NCI-H69 (cell line): ENCODE data around the gene TMEM238.
"Not testable (repeated sequence)": the region's sequence is repeated elsewhere in the genome, so short reads cannot be mapped to it uniquely, and the experiment has no call there.

Experiments
- DNase-seq: peaks from one replicate; lab custom pipeline; 2025; lab: John Stamatoyannopoulos, UW

Gene TMEM238

DNA sequence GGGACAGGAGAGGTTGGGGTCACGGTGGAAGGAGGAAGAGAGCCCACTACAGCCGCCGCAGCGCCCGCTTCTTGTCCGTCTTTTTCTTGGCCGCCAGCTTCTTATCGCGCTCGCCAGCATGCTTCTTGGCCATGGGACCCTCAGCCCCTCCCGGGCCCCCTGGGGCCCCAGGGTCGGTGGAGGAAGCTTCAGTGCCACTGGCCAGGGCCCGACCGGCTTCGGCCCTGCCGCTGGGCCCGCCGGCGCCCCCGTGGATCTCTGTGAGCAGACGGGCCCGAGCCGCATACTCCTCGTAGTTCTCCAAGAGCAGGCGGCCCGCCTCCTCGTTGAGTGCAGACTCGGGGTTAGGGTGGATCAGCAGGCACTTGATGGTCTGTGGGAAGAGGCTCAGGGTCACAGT is 17.3 kb upstream of the TMEM238 start:
- DNase-seq = not testable (repeated sequence)

DNA sequence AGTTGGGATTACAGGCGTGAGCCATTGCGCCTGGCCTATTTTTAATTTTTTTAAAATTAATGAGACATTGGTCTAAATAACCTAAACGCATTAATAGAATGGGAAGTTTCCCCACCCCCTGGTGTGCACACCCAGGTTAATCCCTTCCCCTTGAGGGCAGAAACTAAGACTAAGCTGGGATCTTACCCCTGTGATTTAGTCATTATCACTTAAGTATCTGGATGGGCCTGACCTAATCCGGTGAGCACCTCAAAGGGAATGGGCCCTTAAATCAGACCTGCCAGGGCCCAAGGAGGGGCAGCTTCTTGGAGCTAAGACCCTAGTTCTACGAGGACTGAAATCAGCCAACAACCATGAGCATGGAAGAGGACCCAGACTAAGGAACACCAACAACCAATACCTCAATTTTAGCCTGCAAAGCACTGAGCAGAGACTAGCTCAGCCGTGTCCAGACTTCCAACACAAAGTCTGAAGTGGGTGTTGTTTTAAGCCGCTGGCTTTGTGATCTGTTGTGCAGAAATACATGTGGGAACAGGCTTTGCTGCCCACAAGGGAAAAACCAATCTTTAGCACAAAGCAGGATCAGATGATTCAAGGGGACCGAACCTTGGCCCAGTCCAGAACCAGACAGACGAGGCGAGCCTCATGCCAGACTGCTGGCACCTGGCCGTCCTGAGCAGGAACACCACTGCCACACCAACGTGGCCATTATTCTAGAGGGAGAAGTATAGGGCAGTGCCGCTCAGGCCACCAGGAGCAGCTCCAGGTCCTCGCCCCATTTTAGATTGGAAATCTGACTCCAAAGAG is 16.4 kb upstream of the TMEM238 start:
- DNase-seq = no peak

DNA sequence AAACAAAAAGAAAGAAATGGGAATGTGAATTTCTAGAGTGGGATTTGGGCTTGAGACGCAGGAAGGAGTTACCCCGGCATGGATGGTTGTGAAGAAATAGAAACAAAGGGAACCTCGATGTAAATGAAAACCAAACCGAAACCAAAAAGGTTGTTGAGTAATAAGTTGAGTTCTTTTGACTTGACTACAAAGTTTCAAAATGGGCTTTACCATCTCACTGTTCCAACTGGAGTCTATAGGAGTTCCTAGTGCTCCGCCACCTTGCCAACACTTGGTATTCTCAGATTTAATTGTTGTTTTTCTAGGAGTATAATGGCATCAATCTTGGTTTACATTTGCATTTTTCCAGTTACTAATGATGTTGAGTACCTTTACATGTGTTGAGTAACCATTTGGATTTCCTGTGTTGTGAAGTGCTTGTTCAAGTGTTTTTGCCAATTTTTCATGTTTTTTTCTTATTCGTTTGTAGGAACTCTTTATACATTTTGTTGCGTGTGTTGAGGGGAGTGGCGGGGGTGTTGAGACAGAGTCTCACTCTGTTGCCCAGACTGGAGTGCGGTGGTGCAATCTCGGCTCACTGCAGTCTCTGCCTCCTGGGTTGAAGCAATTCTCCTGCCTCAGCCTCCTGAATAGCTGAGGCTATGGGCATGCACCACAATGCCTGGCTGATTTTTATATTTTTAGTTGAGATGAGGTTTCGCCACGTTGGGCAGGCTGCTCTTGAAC is 14.3 kb upstream of the TMEM238 start:
- no peak for DNase-seq

DNA sequence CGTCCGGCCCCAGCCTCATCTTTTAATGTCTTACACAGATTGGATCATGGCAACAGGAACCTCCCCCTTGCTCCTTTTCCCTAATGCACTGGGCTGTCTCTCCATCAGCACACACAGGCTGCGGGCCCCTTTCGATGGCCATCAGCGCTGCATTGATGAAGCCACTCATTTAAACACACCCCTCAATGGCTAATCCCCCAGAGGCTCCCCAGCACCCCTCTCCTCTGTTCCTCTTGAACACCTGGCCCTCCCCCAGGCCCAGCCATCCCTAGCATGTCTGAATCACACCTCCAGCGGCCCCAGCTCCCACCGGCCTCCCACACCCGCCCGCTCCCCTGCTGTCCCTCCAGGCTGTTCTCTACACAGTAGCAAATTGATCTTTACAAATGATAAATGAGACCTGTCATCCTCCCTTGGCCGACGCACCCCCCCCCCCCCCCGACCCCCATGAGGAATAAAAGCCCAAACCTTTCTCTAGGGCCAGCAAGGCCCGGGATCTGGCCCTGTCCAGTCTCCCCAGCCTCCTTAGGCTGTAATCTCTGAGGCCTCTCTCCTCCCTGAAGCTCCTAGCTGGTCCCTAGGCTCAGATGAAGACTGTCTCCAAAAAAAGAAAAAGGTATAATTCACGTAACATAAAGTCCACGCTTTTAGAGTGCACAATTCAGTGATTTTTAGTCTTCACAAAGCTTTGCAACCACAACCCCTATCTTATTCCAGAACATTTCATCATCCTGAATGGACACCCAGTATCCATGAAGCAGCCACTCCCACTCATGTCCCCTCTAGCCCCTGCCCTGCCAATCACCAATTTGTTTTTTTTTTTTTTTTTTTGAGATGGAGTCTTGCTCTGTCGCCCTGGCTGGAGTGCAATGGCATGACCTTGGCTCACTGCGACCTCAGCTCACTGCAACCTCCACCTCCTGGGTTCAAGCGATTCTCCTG is 9.0 kb upstream of the TMEM238 start:
- peak; percentile 63 for DNase-seq

DNA sequence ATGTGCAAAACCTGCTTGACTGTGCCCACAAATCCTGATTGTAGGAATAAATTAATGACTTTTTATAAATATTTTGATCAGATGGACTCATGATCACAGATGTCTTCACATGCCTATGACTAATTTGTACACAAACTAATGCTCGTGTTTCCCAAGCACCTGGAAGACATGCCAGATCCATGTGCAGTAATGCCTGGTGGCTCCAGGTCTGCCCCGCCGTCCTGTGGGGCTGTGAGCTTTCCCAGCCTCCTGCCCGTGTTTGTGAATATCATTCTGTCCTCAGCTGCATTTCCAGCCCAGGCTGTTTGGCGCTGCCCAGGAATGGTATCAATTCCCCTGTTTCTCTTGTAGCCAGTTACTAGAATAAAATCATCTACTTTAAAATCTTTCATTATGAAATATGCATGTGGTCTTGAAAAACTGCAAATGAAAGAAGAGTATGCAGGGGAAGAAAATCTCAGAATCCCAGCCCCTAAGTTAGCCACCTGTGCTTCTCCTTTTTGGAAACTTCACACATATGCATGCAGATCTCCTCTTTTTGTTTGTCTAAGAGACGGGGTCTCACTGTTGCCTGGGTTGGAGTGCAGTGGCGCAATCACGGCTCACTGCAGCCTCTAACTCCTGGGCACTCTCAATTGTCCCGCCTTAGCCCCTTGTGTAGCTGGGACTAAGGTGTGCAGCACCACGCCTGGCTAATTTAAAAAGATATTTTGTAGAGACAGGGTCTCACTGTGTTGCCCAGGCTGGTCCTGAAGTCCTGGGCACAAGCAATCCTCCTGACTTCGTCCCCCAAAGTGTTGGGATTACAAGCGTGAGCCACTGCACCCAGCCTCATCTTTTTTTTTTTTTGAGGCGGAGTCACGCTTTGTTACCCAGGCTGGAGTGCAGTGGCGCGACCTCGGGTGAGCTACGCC is 7.9 kb upstream of the TMEM238 start:
- DNase-seq = no peak

DNA sequence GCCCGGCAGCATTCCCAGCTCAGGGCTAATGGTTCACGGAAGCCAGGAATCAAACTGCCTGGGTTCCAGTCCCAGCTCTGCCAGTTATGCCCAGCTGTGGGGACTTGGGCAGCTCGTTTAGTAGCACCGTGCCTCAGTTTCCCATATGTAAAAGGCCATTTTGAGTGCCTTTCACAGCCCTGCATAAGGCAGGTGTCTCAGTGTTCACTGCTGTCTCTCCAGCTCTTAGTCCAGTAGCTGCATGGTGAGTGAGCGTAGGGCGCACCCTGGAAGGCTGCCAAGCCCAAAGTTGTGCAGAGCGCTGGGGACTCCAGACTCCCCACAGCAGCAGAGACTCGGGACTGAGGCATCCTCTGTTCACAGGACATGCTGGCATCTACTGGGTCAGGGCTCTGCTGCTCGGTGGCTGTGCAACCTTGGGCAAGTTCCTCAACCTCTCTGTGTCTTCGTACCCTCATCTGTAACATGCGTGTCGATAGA is 7.1 kb upstream of the TMEM238 start:
- no peak for DNase-seq

DNA sequence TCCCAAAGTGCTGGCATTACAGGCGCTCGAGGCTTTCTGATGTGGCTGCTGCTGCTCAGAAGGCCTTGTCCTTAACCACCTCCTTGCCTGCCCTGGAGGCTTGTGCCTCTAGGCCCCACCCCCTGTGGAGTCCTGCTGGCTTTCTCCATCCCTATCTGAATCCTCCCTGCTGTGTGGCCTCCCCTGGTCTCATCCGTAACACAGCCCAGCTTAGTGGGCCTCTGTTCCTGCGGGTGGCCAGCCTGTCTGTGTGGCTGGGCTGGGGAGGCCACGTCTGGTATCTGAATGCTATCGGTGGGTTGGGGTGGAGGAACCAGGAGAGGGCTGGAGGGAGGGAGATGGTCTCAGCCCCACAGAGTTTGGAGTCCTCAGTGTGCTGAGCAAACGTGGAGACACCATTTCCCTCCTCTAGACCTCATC is 6.4 kb upstream of the TMEM238 start:
- peak; percentile 41 for DNase-seq

DNA sequence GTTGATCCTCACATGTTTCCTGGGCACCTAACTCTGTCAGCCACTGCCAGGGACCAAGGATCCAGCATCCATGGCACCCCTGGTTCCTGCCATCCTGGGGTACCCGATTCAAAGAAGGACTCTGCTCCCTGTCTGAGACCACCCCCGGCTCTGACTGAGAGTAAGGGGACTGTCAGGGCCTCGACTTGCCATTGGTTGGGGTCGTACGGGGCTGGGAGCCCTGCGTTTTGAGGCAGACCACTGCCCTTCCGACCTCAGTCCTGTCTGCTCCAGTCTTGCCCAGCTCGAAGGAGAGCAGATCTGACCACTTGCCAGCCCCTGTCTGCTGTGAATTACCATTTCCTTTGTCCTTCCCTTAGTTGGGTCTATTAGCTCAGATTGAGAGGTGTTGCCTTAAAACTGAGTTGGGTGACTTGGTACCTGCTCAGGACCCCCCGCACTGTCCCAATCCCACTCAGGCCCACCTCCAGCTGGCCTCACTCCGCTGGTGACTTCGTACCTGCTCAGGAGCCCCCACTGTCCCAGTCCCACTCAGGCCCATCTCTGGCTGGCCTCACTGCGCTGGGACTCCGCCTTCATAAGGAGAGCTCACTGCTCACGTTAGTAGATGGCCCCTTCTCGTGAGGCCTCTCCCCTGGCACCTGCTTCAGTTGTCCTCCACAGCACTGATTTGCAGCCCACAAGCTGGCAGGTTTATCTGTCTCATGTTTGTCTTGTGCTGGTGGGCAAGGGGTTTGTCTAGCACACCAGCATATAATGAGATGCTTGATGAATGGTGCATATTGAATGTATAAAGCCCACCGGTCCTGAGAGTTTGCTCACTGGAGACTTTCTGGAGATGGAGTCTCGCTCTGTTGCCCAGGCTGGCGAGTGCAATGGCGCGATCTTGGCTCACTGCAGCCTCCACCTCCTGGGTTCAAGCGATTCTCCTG is 5.6 kb upstream of the TMEM238 start:
- DNase-seq = no peak

DNA sequence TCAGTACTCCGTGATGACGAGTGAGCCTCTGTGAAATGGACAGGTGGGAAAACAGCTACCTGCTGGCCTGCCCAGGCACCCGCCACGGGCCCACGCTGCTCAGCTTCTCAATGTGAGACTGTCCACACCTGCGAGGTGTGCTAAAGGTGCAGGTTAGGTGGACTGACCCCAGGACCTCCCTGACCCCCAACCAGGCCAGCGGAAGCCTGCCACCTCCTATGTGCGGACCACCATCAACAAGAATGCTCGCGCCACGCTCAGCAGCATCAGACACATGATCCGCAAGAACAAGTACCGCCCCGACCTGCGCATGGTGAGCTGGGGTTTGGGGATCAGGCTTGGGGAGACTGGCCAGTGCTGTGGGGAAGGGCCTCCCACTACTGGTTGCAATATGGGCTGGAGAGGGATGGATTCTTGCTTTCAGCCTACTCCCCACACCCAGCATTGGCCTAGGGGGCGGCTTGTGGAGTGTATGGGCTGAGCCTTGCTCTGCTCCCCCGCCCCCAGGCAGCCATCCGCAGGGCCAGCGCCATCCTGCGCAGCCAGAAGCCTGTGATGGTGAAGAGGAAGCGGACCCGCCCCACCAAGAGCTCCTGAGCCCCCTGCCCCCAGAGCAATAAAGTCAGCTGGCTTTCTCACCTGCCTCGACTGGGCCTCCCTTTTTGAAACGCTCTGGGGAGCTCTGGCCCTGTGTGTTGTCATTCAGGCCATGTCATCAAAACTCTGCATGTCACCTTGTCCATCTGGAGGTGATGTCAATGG is 3.8 kb upstream of the TMEM238 start:
- no peak for DNase-seq

DNA sequence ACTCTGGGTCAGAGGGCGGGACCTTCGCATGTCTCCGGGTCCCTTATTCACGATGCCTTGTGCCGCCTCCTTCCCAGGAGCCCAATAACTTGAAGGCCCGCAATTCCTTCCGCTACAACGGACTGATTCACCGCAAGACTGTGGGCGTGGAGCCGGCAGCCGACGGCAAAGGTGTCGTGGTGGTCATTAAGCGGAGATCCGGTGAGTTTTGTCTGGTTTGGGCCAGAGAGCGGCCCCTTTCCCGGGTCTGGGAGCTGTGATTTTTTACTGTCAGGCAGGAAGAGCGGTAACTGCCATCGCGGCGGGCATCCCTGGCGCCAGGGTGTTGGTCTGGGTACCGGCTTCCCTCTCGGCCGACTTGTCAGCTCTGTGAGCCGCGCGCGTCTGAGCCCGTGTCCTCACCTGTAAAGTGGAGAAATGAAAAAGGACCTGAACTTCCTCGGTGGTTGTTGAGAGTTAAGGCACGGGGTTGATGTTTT is 2.4 kb upstream of the TMEM238 start:
- no peak for DNase-seq

DNA sequence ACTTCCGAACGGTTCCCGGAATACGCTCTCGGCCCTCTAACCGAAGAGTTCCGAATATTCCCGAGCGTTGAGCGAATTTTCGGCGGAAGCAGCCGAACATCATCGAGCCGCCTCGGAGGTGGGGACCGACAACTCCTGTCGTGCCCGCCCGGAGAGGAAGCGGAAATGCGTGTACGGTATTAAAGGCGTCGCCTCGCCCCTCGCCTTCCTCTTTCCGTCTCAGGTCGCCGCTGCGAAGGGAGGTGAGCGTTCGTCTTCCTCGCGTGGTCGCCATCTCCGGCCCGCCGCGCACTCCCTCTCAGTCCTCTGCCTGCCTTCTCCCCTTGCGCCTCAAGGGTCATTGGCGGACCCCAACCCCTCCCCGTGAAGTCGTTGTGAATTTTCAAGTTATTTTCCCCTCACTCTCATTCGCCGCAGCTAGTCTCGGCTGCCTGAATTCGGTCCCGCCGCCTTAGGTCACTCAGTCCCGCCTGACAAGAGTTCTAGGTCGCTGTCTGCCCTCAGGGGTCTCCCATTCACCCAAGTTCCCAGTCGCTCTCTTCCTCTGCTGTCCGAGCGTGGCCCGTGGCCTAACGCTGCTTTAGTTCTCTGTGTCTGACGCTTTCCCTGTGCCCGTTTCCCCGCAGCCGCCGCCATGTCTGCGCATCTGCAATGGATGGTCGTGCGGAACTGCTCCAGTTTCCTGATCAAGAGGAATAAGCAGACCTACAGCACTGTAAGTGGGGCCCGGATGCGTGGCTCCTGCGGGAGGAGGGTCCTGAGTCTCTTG is 1.8 kb upstream of the TMEM238 start, which contains the start of gene RPL28:
TSS of gene RPL28 (plus strand) at position 209 of the 769 bp plus-strand sequence. CDS start at position 635, 426 bp downstream.
- peak; percentile 99 for DNase-seq

DNA sequence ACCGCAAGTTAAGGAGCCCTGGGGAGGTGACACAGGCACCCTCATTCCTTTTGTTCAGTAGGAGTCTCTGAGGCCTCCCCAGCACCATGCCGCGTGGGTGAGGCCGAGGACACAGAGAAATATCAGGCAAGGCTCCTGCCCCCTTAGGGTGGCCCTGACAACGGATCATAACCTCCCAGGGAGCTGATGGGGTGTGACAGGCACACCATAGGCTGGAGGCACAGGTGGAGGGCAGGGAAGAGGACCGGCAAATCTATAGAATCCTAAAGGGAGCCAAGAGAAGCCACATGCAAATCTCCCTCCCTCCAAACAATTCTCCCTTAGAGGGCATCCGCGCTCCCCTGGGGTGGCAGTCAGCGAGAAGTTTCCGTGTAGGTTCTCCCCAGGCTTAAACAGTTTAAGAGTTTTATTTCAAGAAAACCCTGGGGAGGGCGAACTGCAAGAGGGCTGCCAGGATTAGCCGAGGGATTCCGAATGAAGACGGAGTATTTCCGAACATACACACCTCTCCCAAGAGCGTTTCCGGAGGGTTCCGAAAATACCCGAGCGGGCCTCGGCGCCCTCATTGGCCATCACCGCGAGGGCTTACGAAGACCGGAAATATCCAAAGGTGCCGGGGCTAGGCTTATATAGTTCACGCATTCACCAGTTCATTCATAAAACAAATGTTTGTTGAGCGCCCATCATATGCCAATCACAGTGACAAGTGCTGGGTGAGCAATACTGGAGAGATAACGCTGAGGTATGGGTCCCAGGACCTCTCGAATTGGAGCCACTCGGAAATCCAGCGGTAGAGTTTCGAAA is 1.0 kb upstream of the TMEM238 start:
- peak; percentile 98 for DNase-seq

DNA sequence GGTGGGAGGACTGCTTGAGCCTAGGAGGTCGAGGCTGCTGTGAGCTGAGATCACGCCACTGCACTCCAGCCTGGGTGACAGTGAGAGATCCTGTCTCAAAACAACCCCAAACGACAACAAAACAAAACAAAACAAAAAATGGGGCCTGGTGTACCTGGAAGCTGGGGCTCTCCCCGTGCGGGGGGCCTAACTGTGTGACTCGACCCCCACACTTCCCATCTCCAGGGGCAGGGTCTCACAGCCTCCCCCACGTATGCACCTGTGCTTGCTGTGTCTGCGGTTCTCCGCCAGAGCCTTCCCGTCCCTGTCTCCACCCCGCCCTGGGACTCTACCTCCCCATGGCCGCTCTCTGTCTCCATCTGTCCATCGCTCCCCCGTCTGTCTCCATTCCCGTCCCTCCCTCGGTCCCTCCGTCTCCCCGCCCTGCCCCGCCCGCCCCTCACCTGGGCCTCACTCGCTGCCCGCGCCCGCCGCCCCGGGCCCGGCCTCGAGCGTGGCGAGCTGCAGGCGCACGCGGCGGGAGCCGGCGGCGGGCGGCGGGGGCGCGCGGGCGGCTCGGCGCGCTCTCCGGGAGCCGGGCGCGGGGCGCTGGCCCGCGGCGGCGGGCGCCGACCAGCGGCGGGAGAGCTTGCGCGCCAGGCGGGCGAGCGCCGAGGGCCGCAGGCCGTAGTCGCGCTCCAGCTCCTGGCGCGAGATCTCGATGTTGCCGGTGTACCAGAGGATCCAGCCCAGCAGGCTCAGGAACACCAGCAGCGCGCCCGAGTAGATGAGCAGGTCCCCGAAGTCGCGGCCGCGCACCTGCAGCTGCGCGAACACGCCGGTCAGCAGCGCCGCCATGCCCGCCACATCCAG is 587 bp downstream of the TMEM238 start:
- peak; percentile 81 for DNase-seq

DNA sequence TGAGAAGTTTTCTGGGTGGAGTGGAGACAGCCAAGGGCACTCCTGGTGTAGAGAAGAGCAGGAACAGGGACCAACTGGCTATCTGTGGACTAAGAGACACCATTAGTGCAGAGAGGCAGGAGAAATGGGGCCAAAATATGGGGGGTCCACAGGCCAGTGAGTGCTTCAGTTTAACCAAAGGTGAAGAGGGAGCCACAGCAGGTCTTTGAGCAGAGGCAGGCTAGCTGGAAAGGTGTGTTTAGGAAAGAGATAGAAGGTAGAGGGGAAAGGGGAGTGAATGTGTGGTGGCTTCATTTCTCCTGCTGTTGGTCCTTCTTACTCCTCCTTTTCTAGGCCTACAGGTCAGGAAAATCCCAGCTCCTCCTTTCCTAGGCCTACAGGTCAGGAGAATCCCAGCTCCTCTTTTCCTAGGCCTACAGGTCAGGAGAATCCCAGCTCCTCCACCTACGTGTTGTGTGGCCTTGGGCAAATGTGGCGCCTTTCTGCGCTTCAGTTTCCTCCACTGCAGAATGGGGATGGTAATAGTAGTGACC is 1.5 kb downstream of the TMEM238 start:
- DNase-seq = no peak

DNA sequence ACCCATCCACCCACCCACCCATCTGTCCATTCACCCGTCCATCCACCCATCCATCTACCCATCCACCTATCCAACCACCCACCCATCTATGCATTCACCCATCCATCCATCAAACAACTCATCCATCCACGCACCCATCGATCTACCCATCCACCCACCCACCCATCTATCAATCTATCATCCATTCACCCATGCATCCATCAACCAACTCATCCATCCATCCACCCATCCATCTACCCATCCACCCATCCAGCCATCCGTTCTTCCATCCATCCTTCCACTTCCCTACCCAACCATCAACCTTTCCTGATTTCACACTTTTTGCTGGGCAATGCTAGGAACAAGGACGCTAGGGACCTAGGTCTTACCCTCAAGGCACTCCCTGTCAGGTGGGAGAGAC is 2.1 kb downstream of the TMEM238 start:
- no peak for DNase-seq

DNA sequence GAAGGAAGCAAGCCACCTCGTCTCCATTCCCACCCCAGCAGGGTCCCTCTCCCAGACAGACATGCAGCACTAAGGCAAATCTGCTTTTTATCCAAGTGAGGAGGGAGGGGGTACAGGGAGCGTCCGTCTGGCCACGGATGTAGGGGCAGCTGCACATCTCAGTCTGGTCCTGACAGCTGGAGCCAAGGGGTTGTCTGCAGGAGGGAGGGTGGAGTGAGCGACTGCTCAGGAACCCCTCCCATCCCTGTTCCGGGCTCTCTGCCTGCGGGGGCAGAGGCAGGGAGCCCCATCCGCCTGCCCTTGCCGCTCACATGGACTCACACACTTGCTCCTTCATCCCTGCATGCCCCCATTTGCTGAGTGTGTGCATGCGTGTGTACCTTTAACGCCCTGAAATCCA is 4.9 kb downstream of the TMEM238 start:
- peak; percentile 28 for DNase-seq
